ENCODE results near the gene NID1.

NID1 gene

GRCh38 chr1:235953801-235954200, 111.1 kb downstream of the NID1 start:
- no peak for DNase-seq

DNA sequence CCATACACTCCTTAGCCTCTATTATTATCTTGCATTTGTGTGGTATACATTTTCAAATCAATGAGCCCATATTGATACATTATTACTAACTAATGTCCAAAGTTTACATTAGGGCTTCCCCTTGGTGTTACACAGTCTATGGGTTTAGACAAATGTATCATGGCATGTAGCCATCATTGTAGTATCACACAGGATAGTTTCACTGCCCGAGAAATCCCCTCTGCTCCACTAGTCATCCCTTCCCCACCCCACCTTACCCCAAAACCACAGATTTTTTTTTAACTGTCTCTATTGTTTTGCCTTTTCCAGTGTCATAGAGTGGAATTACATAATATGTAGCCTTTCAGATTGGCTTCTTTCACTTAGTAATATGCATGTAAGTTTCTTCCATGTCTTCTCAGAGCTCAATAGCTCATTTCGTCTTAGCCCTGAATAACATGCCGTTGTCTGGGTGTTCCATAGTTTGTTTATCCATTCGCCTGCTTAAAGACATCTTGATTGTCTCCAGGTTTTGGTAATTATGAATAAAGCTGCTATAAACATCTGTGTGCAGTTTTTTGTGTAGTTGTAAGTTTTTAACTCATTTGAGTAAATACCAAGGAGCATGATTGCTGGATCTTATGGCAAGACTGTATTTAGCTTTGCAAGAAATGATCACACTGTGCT, 111.8 kb downstream of the NID1 start:
- no peak for DNase-seq

DNA sequence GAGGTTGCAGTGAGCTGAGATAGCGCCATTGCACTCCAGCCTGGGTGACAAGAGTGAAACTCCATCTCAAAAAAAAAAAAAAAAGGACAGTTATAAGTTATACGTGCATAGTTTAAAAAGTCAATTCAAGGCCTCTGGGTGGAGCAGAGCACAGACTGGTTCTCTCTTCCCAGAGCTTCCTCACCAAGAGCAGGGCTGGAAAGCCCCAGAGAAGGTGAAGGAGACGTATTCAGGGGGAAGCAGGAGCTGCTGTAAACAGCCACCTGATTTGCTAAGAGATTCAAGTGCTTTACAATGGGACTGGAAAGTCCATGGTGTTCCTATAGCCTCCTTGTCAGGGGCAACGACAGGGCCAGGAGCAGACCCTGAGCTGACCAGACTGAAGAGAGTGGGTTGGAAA, 113.2 kb downstream of the NID1 start:
- DNase-seq = no peak

DNA sequence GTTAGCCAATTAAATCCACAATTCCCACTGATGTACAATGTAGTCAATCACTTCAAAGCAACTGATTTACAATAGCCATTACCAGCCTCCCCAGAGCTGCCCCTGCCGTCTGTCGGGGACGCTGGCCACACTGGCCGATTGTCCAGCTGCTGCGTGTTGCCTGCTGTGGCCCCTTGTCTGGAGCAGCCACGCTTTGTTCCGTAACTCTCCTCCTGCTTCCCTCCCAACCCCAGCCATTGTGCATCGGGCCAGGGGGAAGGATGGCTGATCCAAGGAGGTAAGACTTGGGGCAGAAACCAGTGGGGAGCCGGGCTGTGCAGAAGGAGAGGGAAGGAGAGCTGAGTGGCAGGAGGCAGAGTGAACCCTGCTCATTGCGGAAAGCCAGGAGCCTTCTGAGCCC, 114.6 kb downstream of the NID1 start:
- DNase-seq = no peak

DNA sequence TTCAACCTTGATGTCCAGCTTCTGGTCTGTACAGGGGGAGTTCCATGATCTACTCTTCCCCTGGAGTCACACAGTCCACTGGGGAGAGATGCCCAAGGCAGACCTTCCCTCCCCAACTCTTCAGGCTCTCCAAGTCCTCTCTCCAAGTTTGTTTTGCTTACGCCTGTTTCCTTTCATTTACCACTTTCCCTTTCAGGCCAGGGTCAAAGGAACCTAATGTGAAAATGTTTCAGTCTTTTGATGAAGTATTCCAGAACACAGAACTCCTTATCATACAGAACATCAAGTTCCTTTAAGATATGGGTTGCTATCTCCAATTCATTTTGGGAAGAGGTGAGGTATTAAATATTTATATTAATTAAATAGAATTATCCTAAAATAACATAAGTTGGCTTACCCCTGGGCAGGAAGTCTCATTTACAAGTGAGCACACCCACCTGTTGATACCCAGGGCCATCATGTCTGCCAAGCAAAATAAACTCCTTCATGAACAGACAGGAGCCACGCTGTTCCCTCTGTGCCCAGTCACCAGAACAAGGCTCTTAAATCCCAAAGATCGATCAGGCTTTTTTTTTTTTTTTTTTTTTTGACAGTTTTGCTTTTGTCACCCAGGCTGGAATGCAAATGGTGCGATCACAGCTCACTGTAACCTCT, 116.0 kb downstream of the NID1 start:
- no peak for DNase-seq

DNA sequence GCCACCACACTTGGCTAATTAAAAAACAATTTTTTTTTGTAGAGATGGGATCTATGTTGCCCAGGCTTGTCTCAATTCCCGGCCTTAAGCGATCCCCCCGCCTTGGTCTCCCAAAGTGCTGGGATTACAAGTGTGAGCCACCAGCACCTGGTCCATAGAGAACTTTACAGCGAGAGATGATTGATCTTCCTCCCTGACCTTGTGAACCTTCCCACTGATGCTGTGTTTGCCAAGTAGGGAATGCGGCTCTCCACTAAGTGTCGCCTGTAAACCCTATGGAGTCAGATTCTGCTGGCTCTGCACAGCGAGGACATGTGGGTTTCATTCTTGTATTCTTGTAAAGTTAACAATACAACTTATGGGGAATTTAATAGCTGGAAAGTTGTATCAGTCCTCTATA, 116.9 kb downstream of the NID1 start:
- no peak for DNase-seq

GRCh38 chr1:235946571-235946981, 118.3 kb downstream of the NID1 start:
- no peak for DNase-seq

- no peak for DNase-seq
Observed at GRCh38 chr1:235945775-235946570, 118.9 kb downstream of the NID1 start.

DNA sequence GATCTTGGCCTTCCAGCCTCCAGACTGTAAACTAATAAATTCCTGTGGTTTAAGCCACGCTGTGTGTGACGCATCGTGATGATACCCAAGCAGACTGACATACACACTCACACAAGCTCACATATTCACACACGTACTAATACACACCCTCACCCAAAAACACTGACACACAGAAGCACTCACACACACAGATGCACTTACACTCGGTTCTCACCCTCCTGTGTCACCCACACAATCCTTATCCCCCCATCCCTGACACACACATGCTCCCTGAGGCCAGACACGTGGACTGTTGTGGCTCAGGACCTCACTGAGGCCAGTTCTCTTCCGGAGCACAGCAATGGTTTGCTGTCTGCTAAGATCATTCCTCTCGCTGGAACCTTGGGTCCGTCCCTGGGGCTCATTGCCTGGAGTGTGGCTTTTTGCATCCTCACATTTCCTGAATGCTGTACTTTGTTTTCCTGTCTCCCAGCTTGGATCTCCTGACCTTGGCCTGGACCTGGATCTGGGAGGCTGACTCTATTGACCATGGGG, 121.2 kb downstream of the NID1 start:
- no peak for DNase-seq

DNA sequence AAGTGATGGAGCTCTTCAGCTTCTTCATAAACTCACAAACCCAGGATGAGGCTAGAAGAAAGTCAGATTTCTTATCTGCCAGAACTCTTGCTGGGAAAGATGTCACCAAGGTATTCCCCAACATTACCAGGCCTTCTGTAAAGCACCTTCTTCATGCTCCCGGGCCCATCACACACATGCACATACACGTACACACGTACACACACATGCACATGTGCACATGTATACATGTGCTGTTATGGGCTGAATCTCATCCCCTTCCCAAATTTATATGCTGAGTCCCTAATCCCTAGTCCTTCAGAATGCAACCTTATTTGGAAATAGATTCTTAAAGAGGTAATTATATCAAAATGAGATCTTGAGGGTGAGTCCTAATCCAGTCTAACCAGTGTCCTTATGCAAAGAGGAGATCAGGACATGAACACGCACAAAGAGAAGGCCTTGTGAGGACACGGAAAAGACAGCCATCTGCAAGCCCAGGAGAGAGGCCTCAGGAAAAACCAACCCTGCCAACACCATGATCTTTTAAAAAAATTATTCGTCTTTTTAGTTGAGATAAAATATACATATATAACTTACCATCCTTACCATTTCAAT, 121.8 kb downstream of the NID1 start:
- no peak for DNase-seq

DNA sequence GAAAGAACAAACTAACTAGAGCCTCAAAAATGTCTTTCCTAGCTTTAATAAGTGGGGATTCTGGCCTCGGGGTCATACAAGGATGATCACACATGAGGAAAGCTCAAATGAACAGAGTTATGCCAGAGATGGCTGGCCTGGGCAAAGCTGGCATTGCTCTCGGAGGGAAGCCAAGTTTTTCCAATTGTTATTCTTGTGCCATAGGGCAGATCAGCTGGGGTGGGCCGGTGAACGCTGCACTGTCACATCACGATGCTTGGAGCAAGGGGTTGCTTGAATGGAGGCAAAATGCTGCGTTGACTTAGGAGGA, 122.3 kb downstream of the NID1 start:
- DNase-seq = no peak

DNA sequence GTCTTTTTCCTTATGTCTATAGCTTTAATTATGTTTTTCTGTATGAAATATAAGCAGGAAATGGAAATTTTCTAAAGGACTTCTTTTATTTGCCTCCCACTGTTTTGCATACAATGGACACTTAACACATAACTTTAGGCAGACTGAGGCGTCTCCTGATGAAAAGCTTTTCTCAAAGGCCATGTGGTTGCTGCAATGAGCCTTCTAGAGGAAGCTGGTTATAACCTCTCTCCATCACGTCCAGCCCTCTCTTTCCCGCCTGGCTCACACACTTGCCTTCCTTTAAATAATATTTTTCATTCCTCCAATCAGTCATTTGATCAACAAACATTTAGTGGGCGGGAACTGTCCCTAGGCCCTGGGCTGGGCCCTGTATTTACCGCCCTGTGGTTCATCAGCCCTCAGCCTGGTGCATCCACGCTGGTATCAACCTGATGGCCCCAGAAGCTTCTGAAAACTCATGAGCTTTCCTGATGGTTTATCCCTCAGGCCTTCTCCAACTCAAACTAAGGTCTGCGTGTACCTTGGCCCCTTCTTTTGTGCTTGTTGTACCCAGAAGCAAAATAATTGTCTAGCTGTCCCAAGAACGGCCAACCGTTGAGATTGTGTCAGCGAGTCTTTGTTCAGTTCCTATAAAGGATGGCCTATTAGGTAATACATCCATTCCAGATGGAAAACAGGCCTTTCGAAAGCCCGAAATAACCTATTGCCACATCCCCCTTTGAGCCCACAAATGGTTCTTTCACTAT, 122.8 kb downstream of the NID1 start:
- no peak for DNase-seq

GRCh38 chr1:235940285-235940684, 124.6 kb downstream of the NID1 start:
- DNase-seq = no peak

GRCh38 chr1:235939480-235939775, 125.5 kb downstream of the NID1 start:
- no peak for DNase-seq

- no peak for DNase-seq
Observed at GRCh38 chr1:235938709-235939479, 126.0 kb downstream of the NID1 start.

DNA sequence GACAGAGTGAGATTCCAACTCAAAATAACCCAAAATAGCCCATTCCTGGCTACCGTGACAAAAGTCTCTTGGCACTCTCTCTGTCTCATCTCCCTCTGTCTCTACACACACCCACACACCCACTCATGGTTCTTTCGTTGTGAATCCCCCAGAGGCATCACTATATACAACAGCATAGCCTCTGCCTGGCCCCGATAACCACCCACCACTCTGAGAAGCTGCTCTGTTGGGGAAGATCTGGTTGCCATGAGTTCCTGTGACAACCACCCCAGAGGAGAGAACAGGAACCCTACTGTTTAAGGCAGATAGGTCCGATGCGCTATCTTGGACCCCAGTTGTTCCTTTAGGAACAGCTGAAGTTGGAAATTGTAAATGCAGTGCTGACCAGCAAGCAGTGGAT, 127.8 kb downstream of the NID1 start:
- DNase-seq = no peak

DNA sequence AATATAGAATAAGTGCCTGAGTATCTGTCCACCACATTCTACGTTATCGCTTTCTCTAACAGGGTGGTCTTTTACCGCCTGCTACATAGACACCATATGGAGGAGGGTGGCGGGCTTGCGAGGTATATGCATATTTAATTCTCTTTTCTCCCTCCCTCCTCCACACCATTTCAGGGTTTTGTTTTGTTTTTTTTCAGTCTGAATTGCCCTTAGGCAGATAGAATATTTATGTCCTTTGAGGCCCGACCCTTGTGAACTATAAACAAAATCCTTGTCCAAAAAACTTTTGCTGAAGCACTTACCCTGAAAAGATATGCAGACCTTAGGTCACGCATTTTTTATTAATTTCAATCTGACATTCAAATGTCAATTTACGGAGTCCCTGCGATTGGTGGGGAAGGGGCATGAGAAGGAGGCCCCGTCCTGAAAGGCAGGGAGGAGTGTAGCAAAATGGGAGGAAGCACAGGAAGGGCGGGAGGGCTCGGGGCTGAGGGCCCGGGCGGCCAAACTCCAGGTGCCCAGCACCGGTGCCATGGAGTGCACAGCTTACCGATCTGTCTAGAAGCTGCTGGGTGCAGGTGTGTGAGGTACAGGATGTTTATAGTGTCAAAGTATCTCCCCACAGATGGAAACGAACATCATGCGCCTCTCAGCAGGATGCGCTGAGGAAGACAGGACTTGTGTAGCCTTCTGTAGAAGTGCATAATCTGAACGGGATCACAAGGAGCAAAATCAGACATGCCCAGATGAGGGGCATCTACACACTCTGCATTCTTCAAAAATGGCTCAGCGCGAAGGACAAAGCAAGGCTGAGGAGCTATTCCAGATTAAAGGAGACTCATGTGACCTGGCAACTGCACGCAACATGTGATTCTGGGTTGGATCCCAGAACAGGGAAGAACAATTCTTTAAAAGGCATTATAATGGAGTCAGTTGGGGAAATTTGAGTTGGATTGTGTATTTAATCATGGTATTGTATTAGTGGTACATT, 129.4 kb downstream of the NID1 start:
- DNase-seq = no peak

DNA sequence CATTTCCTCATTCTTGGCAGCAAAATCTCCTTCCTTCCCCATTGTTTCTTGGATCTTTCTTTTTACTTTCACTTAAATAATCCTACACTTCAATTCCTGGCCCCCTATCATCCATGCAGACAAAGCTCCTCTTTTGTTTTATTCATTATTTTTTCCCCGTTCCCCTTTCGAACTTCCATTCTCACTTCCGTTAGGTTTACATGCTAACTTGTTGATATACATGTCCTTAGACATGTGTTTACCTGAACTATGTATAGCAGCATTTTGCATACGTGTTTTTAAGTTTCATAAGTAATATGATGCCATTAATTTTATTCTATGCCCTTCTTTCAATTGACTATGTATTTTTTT, 131.1 kb downstream of the NID1 start:
- no peak for DNase-seq

- DNase-seq = no peak
Observed at GRCh38 chr1:235933017-235933765, 131.7 kb downstream of the NID1 start.

DNA sequence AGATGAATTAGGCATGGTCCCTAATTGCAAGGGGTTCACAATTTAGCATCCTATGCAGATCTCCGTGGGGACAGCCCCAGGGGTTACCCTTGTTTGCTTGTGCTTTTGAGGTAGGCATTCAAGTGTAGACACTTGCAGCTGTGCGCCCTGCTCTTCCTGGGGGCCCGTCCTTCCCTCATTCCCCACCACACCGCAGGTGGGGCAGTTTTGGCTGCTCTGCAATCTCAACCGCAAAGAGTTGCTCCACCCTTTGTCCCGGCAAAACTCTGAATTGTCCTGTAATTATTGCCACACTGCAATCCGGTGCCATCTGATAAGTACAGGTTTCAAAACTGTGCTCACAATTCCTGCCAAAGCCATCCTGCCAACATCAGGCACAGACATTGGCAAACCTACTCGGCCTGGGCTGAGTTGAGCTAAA, 132.8 kb downstream of the NID1 start:
- no peak for DNase-seq
